Ovary (tissue), 9 donors: Measurements from ENCODE around the gene FUT2. TPM values are rescaled to one million over a fixed set of nuclear protein-coding genes. Genes with fewer than 3 reads are reported as not detected.
"Not testable (repeated sequence)": the region's sequence is repeated elsewhere in the genome, so short reads cannot be mapped to it uniquely, and the experiment has no call there.

Source experiments
- DNase-seq, 5 donors: peaks; one replicate each; pipeline ENCODE4 v3.0.0-alpha.2; 2019 to 2020
- H3K27ac ChIP-seq, 2 donors: fragments of 200-600 bp; one replicate each; pipeline versions ENCODE4 v1.5.1 to v1.8.0; 2019 to 2022
- H3K27me3 ChIP-seq: fragments of 200-600 bp; one replicate; pipeline ENCODE4 v1.8.0; 2022
- H3K36me3 ChIP-seq: fragments of 200-600 bp; sonication (generic); one replicate; pipeline ENCODE4 v1.5.1; 2019
- H3K4me1 ChIP-seq: one replicate; pipeline ENCODE4 v1.8.1; 2013; ENCODE audit warnings: mild to moderate bottlenecking, moderate library complexity; ENCODE audit not compliant: insufficient read depth
- H3K4me3 ChIP-seq: fragments of 200-600 bp; sonication (generic); one replicate; pipeline ENCODE4 v1.5.1; 2017
- H3K9me3 ChIP-seq, 2 donors: fragments of 200-600 bp in 1 of 2; sonication (generic) in 1 of 2; one replicate each; pipeline versions ENCODE4 v1.5.1 to v1.8.1; 2013 to 2019; ENCODE audit warnings: mild to moderate bottlenecking in 1 of 2, moderate library complexity in 1 of 2
- CTCF ChIP-seq, 3 donors: fragments of 450-650 bp in 2 of 3; fragments of 200-600 bp in 1 of 3; IDR thresholded peaks; one replicate each; pipeline versions ENCODE4 v1.5.1 to v1.8.0; 2016 to 2022; ENCODE audit warnings: antibody characterized with exemption in 3 of 3, mild to moderate bottlenecking in 1 of 3
- EP300 ChIP-seq: sonication (generic); formaldehyde crosslinking; IDR thresholded peaks from one replicate; pipeline ENCODE4 v1.6.1; 2017; ENCODE audit warnings: antibody characterized with exemption
- POLR2A ChIP-seq: fragments of 450-650 bp; IDR thresholded peaks from one replicate; pipeline ENCODE4 v1.6.1; 2017; ENCODE audit warnings: antibody characterized with exemption, mild to moderate bottlenecking, moderate library complexity
- WGBS, 3 donors: extraction: QIAGEN DNeasy Blood & Tissue Kit in 1 of 3; methylation state at CpG; one replicate each; pipeline versions ENCODE4 v1.1.5 to v1.1.7; 2013 to 2017; 5-methylcytosine and 5-hydroxymethylcytosine counted together
- intact Hi-C, 4 donors: fragments of 100-400 bp; cut with DNase I; formaldehyde crosslinking; loops; one replicate each; pipeline versions ENCODE4 v1.11.0 to v1.15.1; 2022 to 2023
- polyA plus RNA-seq, 2 donors: library from polyadenylated mRNA; stranded (reverse); fragments of 200-250 nt in 1 of 2; fragments of 350-450 nt in 1 of 2; fragmentation: Illumina TruSeq in 1 of 2; extraction: RNeasy Lipid Tissue Mini Kit (QIAGEN cat#74804) in 1 of 2; gene quantifications; one replicate each; pipeline ENCODE4 v1.2.3, GENCODE V29; 2013 to 2014
- total RNA-seq, 7 donors: library from RNA; depleted of rRNA in 2 of 7; stranded (reverse); fragments of >200 nt in 2 of 7; fragmentation: NEBNext Ultra II Directional in 3 of 7; extraction: Animal tissue kit (Norgen Biotek cat#: 25700) in 3 of 7; gene quantifications; one replicate each; pipeline versions ENCODE4 v1.1.0 to v1.2.4, GENCODE V29; 2016 to 2023
- donor health status: DM: no; HTN: no; CAD: no; lungs with moderate emphysema.
- donor health status: DM: no; HTN: no; CAD: no.
- donor health status: Bipolar disorder and iron deficiency.
- donor health status: DM: yes; HTN: yes; CAD: no.
- donor health status: DM: no; HTN: no; CAD: no.
- donor health status: DM: yes; HTN: yes; CAD: no.

The FUT2 gene
- total and polyA plus RNA-seq, 9 donors: 0.10 to 2.5 (median 1.5) TPM; not detected in 2

DNA sequence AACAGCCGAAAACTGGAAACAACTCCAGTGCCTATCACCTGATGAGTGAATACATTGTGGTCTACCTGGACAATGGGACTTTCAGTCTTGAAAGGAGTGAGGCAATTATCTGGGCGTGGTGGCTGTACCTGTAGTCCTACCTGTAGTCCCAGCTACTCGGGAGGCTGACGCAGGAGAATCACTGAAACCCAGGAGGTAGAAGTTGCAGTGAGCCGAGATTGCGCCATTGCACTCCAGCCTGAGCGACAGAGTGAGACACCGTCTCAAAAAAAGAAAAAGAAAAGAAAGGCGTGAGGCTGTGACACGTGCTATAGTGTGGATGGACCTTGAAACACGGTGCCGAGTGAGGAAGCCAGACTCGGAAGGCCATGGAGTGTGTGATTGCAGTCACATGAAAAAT, 18.9 kb upstream of the FUT2 start:
- H3K36me3 ChIP-seq: no peaks in the 10 kb centered on the region
- WGBS, 3 donors: 89 to 91% (median 90%) methylated on average over 13 of the region's 13 CpGs
- DNase-seq: no peak
- no peaks in the 10 kb centered on the region for H3K27me3 ChIP-seq
- peaks cover 5% of the 10 kb centered on the region for H3K4me1 ChIP-seq
- intact Hi-C loops: loop anchor here in 2 of 4 donors (5.0 kb wide), 2 partner anchors 35 to 60 kb away; no protein-coding TSS in a partner anchor
- H3K27ac ChIP-seq: no peak overlapping the region
- no peak for TF ChIP-seq POLR2A
- no peak for TF ChIP-seq CTCF (IDR thresholded peaks at IDR 0.05)
- TF ChIP-seq EP300: no peak
- H3K4me3 ChIP-seq: no peak overlapping the region
- no peaks in the 10 kb centered on the region for H3K9me3 ChIP-seq

DNA sequence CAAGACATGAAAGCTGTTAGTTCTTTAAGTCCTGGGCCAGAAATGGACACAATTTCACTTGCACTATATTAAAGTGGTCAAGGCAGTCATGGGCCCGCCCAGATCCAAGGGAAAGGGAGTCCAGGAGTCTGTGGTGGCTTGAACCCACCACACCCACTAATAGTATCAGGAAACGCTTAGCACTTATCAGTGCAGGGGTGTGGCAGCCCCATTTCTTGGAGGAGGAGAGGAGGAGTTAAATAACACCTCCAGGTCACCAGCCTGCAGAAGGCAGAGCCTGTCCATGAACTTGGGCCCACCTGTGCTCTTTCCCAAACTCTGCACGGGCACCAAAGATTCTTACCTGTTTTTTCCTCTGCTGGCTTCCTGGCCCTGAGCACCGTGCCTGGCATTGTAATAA, 17.6 kb upstream of the FUT2 start:
- DNase-seq: no peak
- H3K4me1 ChIP-seq: peaks cover 5% of the 10 kb centered on the region
- H3K9me3 ChIP-seq: no peaks in the 10 kb centered on the region
- no peak overlapping the region for H3K27ac ChIP-seq
- intact Hi-C loops: loop anchor here in 2 of 4 donors (5.0 kb wide), 2 partner anchors 34 to 59 kb away; no protein-coding TSS in a partner anchor
- H3K36me3 ChIP-seq: no peaks in the 10 kb centered on the region
- no peak for TF ChIP-seq EP300
- no peak for TF ChIP-seq CTCF (IDR thresholded peaks at IDR 0.05)
- no peak for TF ChIP-seq POLR2A
- no peaks in the 10 kb centered on the region for H3K27me3 ChIP-seq
- 67 to 70% (median 67%) methylated on average over 4 of the region's 4 CpGs for WGBS, 3 donors
- H3K4me3 ChIP-seq: no peak overlapping the region

GRCh38 chr19:48680006-48680405, 15.8 kb upstream of the FUT2 start:
- DNase-seq, intact Hi-C loops, H3K4me3 ChIP-seq, H3K27me3 ChIP-seq, H3K9me3 ChIP-seq, H3K4me1 ChIP-seq, H3K36me3 ChIP-seq, H3K27ac ChIP-seq: not testable (repeated sequence)
- 93 to 94% (median 93%) methylated on average over 19 of the region's 19 CpGs for WGBS, 3 donors

DNA sequence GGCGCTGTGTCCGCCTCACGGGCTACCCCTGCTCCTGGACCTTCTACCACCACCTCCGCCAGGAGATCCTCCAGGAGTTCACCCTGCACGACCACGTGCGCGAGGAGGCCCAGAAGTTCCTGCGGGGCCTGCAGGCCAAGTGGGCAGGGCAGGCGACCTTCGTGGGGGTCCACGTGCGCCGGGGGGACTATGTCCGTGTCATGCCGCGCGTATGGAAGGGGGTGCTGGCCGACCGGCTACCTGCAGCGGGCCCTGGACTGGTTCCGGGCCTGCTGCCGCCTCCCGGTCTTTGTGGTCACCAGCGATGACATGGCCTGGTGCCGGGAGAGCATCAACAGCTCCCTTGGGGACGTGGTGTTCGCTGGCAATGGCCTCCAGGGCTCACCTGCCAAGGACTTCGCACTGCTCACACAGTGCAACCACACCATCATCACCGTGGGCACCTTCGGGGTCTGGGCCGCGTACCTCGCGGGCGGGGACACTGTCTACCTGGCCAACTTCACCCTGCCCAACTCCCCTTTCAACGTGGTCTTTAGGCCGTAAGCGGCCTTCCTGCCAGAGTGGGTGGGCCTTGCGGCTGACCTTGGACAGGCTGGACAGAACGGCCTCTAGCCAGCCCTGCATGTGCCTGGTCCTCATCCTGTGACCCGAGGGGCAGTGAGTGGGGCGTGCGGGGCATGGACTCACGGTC, 15.2 kb upstream of the FUT2 start:
- Histone ChIP-seq H3K27ac (no peak overlapping the region), H3K36me3 (no peaks in the 10 kb centered on the region), H3K4me3 (no peak overlapping the region), H3K9me3 (no peaks in the 10 kb centered on the region), H3K27me3 (no peaks in the 10 kb centered on the region), H3K4me1 (peaks cover 2% of the 10 kb centered on the region)
- TF ChIP-seq EP300 (no peak), CTCF (IDR thresholded peaks at IDR 0.05) (no peak), POLR2A (no peak)
- 78 to 87% (median 78%) methylated on average over 36 to 45 of the region's 45 CpGs for WGBS, 3 donors
- intact Hi-C loops: no loop called here
- peak in 1 of 5 donors; percentile 41 for DNase-seq

- no peaks in the 10 kb centered on the region for H3K27me3 ChIP-seq
- TF ChIP-seq CTCF (IDR thresholded peaks at IDR 0.05) (no peak), EP300 (no peak), POLR2A (no peak)
- peaks cover 2% of the 10 kb centered on the region for H3K4me1 ChIP-seq
- H3K36me3 ChIP-seq: no peaks in the 10 kb centered on the region
- intact Hi-C loops: no loop called here
- DNase-seq: peak in 1 of 5 donors; percentile 44
- H3K4me3 ChIP-seq: no peak overlapping the region
- no peaks in the 10 kb centered on the region for H3K9me3 ChIP-seq
- H3K27ac ChIP-seq: no peak overlapping the region
- 14 to 41% (median 27%) methylated on average over 7 of the region's 7 CpGs for WGBS, 3 donors
Observed at GRCh38 chr19:48681127-48681470, 14.7 kb upstream of the FUT2 start.
